AG04449 (cell line): ENCODE results near the gene ZNF189.

Experiments used
- CTCF ChIA-PET: fragments of 350-600 bp; formaldehyde crosslinking; extraction: SDS; loops from one replicate; lab custom pipeline; 2021; ENCODE audit warnings: antibody characterized with exemption; lab: Yijun Ruan, JAX
- POLR2A ChIA-PET: fragments of 400-600, 350-600 bp; formaldehyde crosslinking; extraction: SDS; loops from one replicate; lab custom pipeline; 2020; ENCODE audit warnings: antibody characterized with exemption, inconsistent platforms; lab: Yijun Ruan, JAX
- DNase-seq: peaks from one replicate; pipeline ENCODE4 v3.0.0-alpha.2; 2010; ENCODE audit warnings: low read depth, low spot score
- H3K4me3 ChIP-seq: 2 replicates; pipeline ENCODE4 v1.5.1; 2011; ENCODE audit warnings: low read depth, mild to moderate bottlenecking, control low read depth, low read length
- CTCF ChIP-seq: IDR thresholded peaks from one replicate; pipeline ENCODE4 v1.5.1; 2011; ENCODE audit warnings: mild to moderate bottlenecking, moderate library complexity, low read length, control low read depth, inconsistent platforms; ENCODE audit not compliant: insufficient read depth; ENCODE audit errors: missing control alignments

ZNF189 gene

GRCh38 chr9:101366038-101366756 is 32.5 kb upstream of the ZNF189 start:
- DNase-seq, result no peak
- POLR2A ChIA-PET, result no interaction called here
- no peak for TF ChIP-seq CTCF
- CTCF ChIA-PET, result no interaction called here
- no peak overlapping the region for H3K4me3 ChIP-seq

GRCh38 chr9:101367323-101367722 is 31.3 kb upstream of the ZNF189 start:
- no peak overlapping the region for H3K4me3 ChIP-seq
- ChIA-PET CTCF (interaction anchor here (0.6 kb wide), 1 partner anchor 20 kb away, joined by 3 read pairs; no protein-coding TSS in a partner anchor), POLR2A (no interaction called here)
- TF ChIP-seq CTCF, result no peak
- no peak for DNase-seq

DNA sequence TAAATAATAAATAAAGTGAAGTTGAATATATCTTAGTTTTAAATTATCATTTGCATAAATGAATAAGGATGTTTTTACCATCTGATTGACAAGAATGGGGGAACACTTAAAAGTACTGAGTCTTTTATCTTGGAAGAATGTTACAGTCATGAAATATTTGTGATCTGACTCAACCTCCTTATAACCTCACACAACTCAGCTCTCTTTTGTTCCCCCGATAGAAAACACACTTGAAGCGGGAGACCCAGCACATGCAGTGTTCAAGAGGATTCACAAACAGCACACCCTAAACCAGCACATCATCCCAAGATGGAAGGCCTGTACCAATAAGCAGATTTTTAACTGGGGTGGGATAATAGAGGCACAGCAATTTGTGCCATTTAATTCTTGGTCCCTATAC is 29.4 kb upstream of the ZNF189 start:
- POLR2A ChIA-PET, result no interaction called here
- no peak for TF ChIP-seq CTCF
- DNase-seq, result no peak
- no peak overlapping the region for H3K4me3 ChIP-seq
- CTCF ChIA-PET, result interaction anchor here (0.8 to 1.4 kb wide), 2 partner anchors 20 to 44 kb away, joined by 3 to 4 read pairs; no protein-coding TSS in a partner anchor

- ChIA-PET CTCF (interaction anchor here (10.1 kb wide), 1 partner anchor 18 kb away, joined by 77 read pairs; no protein-coding TSS in a partner anchor), POLR2A (no interaction called here)
- DNase-seq, result no peak
- no peak overlapping the region for H3K4me3 ChIP-seq
- no peak for TF ChIP-seq CTCF
Measured at GRCh38 chr9:101369884-101370531, 28.6 kb upstream of the ZNF189 start.

DNA sequence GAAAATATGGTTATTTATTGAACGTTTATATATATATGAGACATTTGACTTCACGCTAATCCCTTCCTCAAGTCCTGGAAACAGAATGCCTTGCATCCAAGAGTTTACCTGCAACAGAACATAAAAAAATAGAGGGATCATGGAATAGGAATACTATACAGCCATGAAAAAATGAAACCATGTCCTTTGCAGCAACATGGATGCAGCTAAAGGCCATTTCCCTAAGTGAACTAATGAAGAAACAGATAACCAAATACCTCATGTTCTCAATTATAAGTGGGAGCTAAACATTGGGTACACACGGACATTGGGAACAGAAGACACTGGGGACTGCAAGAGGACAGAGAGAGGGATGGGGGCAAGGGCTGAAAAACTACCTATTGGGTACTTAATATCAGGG is 26.8 kb upstream of the ZNF189 start:
- POLR2A ChIA-PET, result no interaction called here
- H3K4me3 ChIP-seq, result no peak overlapping the region
- no peak for DNase-seq
- TF ChIP-seq CTCF, result no peak
- CTCF ChIA-PET, result interaction anchor here (10.1 kb wide), 1 partner anchor 16 kb away, joined by 77 read pairs; no protein-coding TSS in a partner anchor

DNA sequence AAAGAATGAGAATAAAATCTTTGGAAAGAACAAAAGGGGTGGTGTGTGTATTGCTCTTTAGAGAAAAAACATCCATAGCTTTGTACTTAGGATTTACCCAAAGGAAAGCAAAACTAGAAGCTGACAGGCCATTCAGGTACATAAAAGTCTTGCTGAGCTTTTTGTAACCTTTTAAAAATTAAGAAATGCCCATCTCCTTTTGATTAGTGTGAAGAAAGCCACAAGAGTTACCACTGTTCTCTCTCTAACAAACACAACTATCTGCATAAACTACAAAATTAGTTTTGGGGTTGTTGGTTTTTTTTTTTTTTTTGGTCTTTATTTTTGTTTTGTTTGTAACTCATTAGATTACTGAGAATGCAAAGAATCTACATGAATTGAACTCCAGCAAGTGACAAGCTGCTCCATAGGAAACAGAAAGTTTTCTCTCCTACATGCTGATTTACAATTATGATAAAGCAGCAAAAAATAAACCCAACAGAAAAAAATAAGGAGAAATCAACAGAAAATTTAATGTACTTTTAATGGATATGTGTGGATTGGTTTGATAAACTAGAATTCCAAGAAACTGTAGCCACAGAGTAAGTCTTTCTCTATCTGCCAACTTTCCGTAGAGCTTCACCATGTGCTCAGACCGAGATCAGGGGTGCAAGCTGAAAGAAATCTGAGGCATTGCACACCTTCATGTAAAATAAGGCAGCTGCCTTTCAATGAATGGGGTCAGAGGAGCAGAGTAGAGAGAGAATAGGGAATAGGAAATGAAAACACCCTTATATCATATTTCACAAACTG is 26.1 kb upstream of the ZNF189 start:
- DNase-seq, result no peak
- no peak for TF ChIP-seq CTCF
- ChIA-PET CTCF (interaction anchor here (1.2 to 10.1 kb wide), 3 partner anchors 9 to 19 kb away, joined by 3 to 77 read pairs (median 4); no protein-coding TSS in a partner anchor), POLR2A (no interaction called here)
- H3K4me3 ChIP-seq, result no peak overlapping the region
